SK-N-DZ (cell line): ENCODE data around the gene MAML2.

Experiments
- DNase-seq: peaks from one replicate; pipeline ENCODE4 v3.0.0-alpha.2; 2015; ENCODE audit warnings: low spot score

Gene MAML2

DNA sequence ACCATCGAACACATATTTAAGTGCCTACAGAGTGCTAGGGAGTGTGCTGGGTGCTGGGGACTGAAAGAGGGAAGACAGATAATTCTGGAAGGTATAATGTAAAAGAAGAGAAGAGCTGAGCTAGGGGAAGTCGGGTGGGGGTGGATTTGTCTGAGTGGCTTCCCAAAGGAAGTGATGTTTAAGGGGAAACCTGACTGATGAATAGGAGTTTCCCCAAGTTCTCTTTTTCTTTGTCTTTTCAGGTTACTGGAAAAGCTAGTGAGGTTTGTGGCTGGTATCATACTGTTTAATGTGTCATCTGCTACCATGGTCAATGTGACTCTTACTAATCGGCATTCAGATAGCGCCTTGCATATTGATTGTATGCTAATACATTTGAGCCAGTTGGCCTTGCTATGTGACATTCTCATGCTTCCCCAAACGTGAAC, 267.4 kb downstream of the MAML2 start:
- DNase-seq = no peak

DNA sequence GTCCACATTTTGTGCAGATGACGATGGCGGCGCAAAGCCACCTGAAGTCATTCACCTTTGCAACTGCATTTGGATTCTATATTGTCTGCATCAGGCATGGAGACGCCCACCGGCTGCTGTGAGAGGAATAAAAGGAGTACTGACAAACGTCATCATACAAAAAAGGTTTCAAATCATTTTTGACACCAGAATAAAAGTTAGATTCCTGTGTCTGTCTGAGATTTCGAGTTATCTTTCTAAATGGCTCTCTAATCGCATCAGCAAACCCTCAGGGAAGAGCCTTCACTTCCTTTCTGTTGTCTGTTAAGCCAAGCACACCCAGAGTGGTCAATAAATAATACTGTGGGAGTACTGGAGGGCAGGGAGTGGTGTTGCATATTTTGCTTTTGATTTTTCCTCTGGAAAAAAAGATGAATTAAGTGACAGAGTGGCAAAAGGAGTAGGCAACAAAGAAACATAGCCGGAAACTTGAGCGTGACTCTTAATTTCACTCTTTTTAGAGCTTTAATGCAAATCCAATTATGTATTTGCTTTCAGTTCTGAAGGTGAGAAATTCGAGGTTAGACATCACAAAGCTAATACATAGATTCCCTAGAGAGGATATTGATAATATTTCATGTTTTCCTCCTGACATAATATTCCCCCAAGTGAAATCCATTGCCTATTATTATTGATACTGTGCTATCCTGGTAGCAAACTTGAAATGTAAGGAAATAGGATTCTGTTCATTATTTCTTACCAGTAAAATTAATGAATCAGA, 268.3 kb downstream of the MAML2 start:
- DNase-seq = peak; percentile 37

DNA sequence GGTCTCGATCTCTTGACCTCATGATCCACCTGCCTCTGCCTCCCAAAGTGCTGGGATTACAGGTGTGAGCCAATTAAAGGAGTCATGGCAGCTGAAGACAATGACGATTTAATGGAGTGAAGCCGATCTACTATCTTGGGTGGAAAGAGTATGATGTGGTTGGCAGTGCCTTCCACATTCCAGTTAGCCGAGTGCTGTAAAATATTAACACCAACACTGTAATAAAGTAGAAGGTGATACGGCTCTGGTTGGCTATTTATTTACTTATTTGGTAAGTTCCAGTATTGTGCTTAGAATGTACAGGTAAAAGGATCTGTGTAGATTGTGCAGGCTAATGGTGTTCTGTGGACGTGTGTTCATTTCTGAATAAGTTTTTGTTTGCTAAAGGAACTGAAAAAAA, 269.5 kb downstream of the MAML2 start:
- DNase-seq = no peak

DNA sequence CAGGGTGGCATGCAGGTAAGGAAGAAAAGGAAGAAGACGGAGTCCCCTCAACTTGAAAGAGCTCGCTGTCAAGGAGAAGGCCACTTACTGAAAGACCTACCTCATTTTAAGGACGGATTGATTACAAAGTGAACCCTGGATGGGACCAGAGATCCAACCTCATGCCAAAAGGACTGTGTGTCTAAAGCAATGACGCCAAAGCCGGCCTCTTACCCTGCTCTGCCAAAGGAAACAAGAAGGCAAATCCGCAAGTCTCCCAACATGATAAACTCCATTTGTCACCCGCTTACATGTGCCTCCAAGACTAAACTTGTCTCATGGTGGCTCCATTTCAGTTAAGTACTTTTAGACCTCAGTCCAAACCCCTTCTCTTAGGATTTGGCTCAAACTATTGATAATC, 270.4 kb downstream of the MAML2 start:
- no peak for DNase-seq

DNA sequence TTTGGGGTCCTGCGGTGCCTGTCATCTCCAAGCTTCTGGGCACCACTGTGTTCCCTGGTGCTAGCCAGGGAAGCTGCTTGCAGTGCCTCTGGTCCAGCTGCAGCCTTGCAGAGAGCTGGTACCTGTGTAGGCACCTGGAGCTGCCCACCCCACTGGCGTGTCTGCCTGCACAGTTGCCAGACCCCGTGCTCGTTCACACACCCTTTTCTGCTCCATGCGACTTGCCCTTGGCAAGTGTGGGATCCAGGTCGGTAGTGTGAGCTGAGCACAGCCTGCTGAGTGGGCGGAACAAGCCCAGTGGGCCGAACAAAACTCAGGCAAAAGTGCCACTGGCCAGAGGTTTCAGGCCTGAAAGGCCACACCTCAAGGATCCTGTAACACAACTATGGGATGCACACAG, 272.5 kb downstream of the MAML2 start:
- DNase-seq = no peak

DNA sequence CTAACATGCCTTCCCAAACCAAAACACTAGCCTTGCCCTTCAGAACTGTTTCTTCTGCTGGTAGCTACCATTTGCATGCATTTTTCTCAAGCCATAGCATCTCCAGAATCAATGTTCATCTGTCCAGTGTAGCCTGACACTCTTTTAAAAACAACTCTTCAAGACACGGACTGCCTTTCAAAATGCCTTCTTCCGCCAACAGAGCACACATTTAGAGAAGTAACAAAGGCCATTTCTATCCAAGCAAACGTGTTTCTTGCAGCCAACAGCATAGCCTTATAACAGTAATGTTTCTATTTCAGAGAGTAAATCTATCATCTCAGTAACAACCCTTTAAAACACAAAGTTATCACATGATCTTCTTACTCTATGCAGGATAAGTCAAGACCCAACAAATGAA, 275.8 kb downstream of the MAML2 start:
- DNase-seq = no peak

DNA sequence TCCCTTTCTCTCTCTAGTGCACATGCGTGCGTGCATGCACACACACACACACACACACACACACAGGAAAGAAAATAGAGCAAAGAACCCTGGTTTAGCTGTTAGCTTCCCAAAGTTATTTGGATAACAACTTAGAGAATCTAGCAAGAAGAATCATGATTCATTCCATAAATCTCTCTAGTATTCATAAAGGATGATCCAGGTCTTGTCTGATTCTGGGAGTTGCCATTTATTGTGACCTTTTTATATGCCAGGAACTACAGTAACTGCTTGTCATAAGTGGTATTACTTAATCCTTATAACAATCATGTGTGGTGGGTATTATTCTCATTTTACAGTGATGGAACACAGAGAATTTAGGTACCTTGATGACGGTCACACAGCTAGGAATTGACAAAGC, 277.6 kb downstream of the MAML2 start:
- no peak for DNase-seq

DNA sequence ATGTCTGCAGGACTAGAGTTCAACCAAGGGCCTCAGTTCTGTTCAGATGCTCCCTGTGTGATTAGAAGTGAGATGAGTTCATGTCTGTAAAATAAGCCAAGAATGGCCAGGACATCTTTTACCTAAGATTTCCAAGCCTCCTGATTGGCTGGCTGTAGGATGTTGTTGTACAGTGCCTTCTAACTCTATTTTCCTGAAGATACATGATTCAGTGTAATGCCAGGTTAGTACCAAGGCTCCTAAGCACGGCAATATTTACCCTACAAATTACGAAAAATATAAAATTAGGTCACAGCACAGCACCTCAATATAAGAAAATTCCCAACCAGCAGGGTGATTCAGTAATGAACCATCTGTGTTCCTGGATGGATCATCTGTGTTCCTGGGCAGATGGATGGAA, 279.1 kb downstream of the MAML2 start:
- DNase-seq = no peak

DNA sequence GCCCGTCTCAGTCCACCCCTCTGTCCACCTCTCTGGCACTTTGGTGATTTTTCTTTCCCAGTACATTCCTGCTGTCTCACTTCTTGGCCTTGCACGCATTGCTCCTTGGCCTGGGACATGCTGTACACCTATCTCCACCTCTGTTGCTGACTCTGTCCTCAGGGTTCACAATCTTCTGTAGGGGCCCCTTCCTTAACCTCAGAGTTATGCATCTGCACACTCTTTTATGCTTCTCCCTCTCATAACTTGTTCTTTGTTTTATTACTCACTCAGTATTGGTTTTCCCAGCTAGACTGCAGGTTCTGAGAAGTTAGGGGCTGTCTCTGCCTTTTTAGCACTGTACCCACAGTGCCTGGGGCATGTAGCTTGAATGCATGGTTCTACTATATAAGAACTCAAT, 279.9 kb downstream of the MAML2 start:
- no peak for DNase-seq

DNA sequence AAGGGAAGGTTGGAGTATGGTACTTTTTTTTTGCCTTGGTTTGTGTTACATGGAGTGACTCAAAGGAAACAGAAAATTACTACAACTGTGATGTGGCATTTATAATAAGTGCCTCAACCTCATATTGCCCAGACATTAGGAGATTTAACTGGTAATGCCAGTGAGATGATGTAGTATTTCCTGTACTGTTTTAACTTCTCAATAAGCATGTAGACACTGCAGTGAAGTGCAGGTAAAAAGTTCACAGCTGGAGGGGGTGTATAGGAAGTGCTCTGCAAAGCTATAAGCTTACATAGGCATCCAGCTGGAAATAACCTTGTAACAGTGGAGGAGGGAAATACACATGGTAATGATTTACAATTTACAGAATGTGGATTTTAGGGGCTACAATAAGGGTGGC, 280.9 kb downstream of the MAML2 start:
- no peak for DNase-seq

DNA sequence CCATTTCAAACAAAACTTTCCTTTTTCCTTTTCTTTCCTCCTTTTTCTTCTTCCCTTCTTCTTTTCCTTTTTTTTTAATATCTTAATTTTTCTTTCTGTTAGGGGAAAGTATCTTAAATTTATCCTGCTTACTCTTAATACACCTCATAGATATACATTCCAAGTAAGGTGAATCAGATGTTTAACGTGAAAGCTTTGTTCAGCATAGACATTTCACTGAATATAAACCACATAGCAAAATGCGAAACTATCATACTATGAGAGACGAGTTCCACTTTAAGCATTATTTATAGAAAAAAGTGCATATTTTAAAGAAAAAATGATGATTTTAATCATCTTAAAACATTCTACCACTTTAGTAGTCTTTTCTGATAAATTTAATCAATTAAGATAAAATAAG, 281.3 kb downstream of the MAML2 start:
- no peak for DNase-seq

DNA sequence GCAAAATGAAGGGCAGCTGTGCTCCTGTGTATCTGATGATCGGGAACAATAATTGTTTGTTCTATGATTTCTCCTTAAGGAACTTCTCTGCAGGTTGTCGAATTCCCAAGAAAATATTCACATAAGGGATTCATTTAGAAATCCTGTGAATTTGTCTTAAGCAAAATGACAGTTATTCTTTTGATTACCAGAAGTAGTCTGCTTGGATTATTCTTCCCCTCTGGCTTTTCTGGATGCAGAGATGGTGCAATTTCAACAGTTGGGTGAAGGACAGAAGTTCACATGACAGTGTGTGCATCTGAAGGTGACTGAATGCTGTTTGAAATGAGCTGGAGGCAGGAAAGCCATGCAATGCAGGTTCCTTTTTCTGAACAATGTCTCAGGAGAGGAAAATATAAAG, 281.9 kb downstream of the MAML2 start:
- DNase-seq = no peak

DNA sequence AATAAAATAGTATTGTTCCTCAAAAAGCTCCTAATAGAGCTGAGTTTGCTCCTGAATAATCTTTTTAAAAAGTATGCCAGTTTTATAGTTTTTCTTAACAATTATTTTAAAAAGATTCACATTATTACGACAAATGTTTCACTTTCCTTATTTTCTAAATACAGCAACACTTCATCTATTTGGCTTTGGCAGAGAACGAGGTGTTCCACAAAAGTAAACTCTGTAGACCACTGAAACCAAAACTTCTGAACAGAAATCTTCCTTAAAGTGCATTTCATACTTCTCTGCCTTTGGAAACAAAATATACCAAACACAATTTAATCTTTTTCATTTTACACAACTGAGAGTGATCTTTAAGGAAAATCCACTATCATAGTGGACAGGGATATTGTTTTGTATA, 285.5 kb downstream of the MAML2 start:
- no peak for DNase-seq

DNA sequence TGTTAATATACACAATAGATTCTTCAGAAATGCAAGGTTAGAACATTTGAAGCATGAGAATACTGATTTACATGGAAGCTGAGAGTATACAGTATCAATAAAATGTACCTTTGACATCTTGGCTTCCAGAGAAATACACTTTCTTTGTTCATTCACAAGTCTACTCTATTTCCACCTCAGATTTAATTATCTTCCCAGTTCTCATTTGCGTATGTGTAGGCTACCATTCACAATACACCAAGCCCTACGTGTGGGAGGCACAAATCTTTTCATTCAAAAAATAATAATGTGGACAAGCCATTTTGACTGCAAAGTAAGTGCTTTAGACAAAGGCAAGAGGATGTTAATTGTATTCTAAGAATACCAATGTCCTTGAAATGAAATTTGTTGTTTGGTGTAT, 286.4 kb downstream of the MAML2 start:
- DNase-seq = no peak

DNA sequence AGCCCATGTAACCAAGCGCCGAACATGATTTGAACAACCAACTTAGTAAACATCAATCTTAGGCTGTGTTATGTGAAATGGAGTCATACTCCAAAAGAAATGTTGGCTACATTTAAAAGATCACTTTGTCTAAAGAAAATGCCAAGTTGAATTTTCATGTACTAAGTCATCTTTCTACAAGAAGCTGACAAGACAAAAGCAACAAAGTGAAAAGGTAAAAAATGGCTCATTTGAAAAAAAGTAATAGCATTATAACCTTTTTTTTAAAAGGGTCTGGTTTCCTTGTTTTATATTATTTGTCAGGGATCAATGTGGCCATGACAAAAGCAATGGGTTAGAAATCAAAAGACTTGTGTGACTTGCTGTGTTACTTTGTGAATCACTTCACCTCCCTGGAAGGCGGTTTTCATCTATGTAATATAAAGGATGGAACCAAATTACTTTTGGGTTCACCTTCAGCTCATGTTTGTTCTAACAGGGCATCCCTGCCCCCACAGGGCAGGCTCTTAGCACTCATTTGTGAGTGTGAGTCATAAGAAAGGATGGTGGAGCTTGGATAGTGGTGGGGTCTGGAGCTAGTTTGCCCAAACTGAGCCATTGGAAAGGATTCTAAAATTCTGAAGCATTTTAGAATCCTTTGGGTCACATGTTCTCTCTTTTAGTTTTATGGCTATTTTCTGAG, 287.1 kb downstream of the MAML2 start:
- no peak for DNase-seq

DNA sequence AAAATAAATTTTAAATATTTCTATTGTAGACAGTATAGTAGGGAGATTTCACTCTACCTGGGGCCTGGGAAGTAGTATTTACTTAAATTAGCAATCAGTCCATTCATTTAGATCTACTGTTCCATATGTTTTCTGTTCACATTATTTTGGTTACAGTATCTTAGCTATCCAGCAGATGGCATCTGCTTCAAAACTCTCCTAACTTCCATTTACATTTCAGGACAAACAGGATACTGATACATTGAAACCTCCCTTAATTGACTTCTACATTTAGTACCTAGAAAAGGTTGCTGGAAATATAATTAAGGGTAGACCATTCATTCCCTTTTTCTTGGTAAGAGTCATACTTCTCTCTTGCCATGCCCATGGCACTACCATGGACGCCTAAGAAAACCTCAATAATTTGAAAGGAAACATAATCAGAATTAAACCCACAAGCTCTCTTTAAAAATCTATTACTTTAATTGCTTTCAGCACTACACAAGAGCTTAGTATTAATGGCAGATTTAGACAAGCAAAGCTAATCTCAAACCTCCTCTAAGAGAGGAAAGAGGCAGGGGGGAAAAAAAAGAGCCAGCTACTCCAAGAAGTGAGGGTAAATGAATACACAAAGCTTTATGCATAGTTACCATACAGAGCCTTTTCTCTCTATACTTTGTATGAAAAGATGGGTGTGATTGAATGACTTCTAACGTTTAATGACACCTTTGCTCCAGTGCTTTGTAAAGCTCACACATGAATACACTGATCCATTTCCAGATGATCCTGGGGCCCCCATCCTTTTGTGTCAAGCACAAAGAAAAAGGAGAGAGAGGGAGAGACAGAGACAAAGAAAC, 287.9 kb downstream of the MAML2 start:
- DNase-seq = peak; percentile 32

DNA sequence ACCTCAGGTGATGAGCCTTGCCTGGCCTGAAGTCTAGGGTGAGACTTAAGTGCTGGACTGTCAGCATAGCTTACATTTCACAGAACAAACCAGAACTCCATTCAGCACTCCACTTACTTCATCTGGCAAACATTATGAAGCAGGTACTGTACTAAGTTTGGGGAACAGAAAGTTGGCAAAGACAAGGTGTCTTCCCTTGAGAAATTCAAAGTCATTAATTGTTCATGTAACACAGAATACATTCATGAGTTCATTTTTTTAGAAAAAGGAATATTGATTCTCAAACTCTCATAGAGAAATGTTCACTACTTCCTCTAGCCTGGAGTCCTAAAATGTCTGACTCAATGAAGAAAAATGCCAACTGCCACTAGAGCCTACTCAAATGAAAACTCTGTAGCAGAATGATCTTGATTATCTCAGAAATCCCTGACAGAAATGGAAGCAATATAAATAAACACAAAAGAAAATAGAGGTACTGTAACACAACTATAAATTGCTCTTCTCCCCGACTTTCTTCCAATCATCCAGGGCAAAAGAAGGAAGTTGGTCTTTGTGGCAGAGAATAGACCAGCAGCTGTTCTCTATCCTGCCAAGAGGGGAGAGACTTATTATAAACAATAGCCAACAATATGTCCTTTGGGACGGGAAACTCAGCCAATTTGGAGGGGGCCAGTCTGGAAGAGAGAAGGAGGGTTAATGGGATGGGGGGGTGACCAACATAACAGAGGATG, 289.9 kb downstream of the MAML2 start:
- DNase-seq = no peak

DNA sequence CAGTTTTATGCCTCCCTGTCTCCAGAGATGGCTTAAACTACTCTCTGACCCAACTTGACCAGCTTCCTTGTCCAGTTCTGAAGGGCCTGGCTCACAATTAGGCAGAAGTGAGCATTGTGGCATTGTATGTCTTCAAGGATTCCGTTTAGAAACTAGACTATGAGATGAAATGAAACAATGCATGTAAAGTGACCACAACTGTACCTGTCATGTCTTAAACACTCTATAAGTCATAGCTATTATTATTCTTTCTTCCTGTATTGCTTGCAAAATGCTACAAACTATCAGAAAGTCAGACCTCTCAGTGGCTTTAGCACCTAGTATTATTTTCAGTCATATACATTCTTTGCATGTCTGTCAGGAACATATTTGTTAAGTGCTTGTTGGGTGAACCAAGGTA, 291.2 kb downstream of the MAML2 start:
- no peak for DNase-seq

DNA sequence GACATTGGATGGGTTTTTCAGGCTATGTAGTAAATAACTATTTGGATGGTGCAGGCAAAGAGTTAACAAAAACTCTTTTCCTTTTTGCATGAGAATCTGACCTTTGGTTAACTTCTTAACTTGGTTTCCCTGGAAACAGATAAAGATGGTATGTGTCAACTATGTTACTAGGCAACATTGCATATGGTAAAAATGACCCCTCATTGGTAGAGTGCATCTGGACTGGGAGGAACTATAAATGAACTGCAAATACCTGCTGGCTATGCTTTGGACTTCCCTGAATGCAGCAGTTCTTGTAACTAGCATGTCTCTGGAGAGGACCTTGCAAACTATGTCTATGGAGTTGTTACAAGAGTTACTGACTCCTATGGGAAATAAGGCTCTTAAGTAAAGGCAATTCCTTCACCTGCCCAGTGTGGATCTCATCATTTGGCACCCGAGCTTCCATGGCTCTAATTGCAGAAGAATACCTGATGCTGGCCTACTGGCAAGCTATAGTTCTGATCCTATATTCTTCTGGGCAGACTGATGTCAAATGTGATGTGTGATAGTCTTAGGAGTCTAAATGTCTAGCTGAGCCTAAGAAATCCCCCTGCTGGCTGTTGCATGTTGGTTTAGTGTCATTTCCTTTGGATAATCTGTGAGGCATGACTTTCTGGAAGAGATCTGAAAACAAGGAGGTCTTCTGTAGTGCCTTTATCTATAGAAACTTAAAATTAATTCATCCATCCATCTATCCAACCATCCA, 292.4 kb downstream of the MAML2 start:
- no peak for DNase-seq

DNA sequence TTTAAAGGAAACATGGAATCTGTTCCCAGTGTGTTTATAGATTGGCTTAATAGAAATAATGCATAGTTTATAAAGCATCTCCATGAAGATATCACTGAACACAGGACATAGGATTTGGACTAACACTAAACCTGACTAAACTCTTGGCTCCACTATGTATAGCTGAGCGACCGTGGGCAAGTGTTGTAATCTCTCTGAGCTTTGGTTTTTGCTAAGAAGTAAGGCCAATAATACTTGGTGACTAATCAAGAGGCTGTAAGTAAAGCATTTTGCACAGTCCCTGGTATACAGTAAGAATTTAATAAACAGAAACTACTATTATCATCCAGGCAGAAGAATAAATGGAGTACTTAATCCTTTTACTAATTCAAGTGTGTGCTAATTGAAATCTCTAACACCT, 293.6 kb downstream of the MAML2 start:
- no peak for DNase-seq
